GM19025 (cell line): ENCODE measurements around the gene PPP2R2B.
"Not testable (repeated sequence)": the region's sequence is repeated elsewhere in the genome, so short reads cannot be mapped to it uniquely, and the experiment has no call there.

Experiments used
- ATAC-seq: cut with Tn5 transposase; IDR thresholded peaks from one replicate; pipeline ENCODE4 v1.9.1; 2021; ENCODE audit warnings: mild to moderate bottlenecking, low read depth, moderate library complexity; ENCODE audit not compliant: unreplicated experiment

The PPP2R2B gene

GRCh38 chr5:146626936-146627335, 251.6 kb downstream of the PPP2R2B start:
- no peak for ATAC-seq

- no peak for ATAC-seq
Measured at GRCh38 chr5:146624179-146624578, 254.4 kb downstream of the PPP2R2B start.

GRCh38 chr5:146623666-146624065, 254.9 kb downstream of the PPP2R2B start:
- ATAC-seq, result no peak

- ATAC-seq, result no peak
Measured at GRCh38 chr5:146623009-146623408, 255.5 kb downstream of the PPP2R2B start.

- no peak for ATAC-seq
Measured at GRCh38 chr5:146622391-146622790, 256.2 kb downstream of the PPP2R2B start.

GRCh38 chr5:146620669-146621051, 257.9 kb downstream of the PPP2R2B start:
- ATAC-seq, result no peak

- no peak for ATAC-seq
Measured at GRCh38 chr5:146620031-146620668, 258.4 kb downstream of the PPP2R2B start.

- no peak for ATAC-seq
Measured at GRCh38 chr5:146618434-146618833, 260.1 kb downstream of the PPP2R2B start.

- ATAC-seq, result not testable (repeated sequence)
Measured at GRCh38 chr5:146609731-146610130, 268.8 kb downstream of the PPP2R2B start.

- ATAC-seq, result no peak
Measured at GRCh38 chr5:146607659-146608332, 270.8 kb downstream of the PPP2R2B start.

GRCh38 chr5:146606893-146607292, 271.7 kb downstream of the PPP2R2B start:
- ATAC-seq, result no peak

- no peak for ATAC-seq
Measured at GRCh38 chr5:146600376-146600775, 278.2 kb downstream of the PPP2R2B start.

- no peak for ATAC-seq
Measured at GRCh38 chr5:146599261-146599660, 279.3 kb downstream of the PPP2R2B start.

- ATAC-seq, result no peak
Measured at GRCh38 chr5:146595088-146595487, 283.5 kb downstream of the PPP2R2B start.

- ATAC-seq, result no peak
Measured at GRCh38 chr5:146592352-146592751, 286.2 kb downstream of the PPP2R2B start.

- ATAC-seq, result no peak
Measured at GRCh38 chr5:146589028-146589345, 289.6 kb downstream of the PPP2R2B start.

GRCh38 chr5:146588331-146589027, 290.1 kb downstream of the PPP2R2B start:
- no peak for ATAC-seq

- ATAC-seq, result no peak
Measured at GRCh38 chr5:146586752-146587151, 291.8 kb downstream of the PPP2R2B start.

GRCh38 chr5:146584750-146585149, 293.8 kb downstream of the PPP2R2B start:
- no peak for ATAC-seq

- no peak for ATAC-seq
Measured at GRCh38 chr5:146582051-146582596, 296.4 kb downstream of the PPP2R2B start.

- ATAC-seq, result no peak
Measured at GRCh38 chr5:146580237-146580636, 298.3 kb downstream of the PPP2R2B start.

- no peak for ATAC-seq
Measured at GRCh38 chr5:146574713-146575112, 303.8 kb downstream of the PPP2R2B start.
